HG02973 (cell line): ENCODE data around the gene RAPH1.
"Not testable (repeated sequence)": the region's sequence is repeated elsewhere in the genome, so short reads cannot be mapped to it uniquely, and the experiment has no call there.

ENCODE experiments used
- ATAC-seq: cut with Tn5 transposase; IDR thresholded peaks from one replicate; pipeline ENCODE4 v1.9.1; 2021; ENCODE audit warnings: moderate library complexity; ENCODE audit not compliant: unreplicated experiment

RAPH1 gene

DNA sequence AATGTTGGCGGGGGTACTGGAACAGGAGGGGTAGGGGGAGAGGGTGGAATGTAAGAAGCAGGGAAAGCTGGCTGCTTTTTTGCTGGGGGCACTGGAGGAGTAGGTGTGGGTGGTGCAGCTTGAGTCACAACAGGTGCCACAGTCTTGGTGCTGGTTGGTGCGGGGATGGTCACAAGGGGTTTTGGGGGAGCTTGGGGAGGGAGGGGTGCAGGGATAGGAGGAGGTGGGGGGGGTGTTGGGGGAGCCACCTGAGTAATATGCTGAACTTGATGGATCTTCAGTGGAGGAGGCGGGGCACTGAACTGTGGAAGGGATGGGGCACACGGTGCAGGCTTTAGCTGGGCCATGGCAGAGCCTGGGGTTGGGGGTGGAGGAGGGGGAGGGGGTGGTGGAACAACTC lies 94.4 kb downstream of the RAPH1 start:
- ATAC-seq: no peak

DNA sequence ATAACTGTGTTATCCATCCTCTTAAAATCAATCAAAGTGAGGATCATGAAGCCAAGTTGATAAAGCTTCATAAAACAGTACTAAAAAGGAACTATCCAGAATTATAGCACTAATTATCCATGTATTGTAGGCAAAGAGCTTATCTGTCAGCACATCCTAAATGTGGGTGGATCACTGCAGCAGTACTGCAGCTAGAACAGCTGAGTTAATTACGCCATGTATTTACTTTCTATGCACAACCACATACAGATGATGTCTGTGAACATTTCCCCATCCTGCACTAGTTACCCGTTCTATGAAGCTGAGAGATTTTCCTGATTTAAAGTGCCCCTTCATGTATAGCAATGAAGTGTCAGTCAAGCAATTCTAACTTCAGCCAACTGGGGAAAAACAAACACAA lies 96.6 kb downstream of the RAPH1 start:
- no peak for ATAC-seq

DNA sequence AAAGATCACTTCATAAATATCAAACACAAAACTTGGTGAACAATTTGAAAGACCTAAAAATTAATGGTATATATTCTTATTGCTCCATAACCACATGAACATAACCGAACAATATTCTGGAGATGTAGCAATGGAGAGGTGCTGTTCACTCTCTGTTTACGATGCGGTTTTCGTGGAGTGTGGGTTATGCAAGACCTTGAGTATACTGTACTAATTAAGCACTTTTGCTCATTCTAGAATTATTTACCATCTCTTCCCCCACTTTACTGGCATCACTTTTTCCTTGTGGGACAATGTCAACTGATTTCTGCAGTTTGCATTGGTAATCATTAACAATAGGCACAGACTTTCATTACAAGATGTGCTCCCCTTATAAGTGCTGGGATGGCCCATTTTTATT lies 97.6 kb downstream of the RAPH1 start:
- no peak for ATAC-seq

GRCh38 chr2:203436496-203436895 lies 98.6 kb downstream of the RAPH1 start:
- ATAC-seq: no peak

DNA sequence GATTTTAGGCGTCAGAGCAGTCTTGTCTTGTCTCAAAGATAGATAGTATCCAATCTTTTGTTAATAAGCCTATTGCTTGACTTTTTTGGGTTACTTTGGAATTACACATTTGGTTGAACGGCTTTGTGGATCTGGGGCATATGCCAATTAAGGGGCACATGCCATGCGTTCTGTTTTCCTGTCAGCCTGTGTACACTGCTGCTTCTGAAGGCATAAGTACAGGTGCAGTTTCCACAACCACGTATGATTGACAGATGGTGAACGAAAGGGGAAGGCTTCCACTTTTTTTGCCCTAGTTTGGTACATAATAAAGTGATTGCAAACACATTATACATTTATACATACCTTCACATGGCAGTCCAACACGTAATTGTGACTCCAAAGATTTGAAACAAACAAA lies 102.3 kb downstream of the RAPH1 start:
- no peak for ATAC-seq

- no peak for ATAC-seq
These were observed 103.5 kb downstream of the RAPH1 start for GRCh38 chr2:203431391-203432185.

GRCh38 chr2:203429643-203430042 lies 105.5 kb downstream of the RAPH1 start:
- not testable (repeated sequence) for ATAC-seq

DNA sequence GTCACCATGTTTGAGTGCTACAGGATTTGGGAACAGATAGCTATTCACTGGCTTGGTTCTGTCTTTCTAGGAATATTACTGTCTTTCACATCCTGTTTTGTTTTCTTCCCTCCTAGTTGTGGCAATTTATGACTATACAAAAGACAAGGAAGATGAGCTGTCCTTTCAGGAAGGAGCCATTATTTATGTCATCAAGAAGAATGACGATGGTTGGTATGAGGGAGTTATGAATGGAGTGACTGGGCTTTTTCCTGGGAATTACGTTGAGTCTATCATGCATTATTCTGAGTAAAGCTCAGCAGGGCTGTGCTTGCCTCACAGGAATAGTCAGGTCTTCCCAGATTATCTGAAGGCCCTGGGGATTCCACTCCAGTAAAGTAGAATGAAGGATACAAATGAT lies 108.0 kb downstream of the RAPH1 start:
- no peak for ATAC-seq

DNA sequence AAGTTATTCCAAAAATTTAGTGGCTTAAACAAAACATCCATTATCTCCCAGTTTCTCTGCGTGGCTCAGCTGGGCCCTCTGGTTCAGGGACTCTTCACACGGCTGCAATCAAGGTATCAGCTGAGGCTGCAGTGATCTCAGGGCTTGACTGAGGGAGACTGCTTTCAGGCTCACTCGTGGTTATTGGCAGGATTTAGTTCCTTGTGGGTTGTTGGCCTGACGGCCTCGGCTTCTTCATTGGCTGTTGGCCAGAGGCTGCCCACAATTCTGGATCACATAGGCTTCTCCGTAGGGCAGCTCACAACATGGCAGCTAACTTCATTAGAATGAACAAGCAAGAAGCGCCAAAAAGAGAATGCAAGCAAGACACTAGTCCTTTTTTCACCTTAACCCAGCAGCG lies 116.8 kb downstream of the RAPH1 start:
- ATAC-seq: no peak

DNA sequence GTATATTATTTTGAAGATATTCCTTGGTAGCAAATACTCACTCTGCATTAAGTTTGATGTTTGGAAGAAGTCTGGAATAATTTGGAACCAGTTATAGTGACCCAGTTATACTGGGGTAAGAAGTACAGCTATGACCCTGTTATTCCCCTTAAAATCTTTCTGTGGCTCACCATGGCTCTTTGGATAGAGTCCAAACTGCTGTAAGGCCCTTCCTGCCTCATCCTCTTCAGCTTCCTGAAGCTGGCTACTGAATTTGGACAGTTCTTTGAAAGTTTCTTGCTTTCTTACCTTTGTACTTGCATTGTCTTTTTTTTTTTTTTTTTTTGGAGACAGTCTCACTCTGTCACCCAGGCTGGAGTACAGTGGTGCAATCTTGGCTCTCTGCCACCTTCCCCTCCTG lies 121.3 kb downstream of the RAPH1 start:
- no peak for ATAC-seq

DNA sequence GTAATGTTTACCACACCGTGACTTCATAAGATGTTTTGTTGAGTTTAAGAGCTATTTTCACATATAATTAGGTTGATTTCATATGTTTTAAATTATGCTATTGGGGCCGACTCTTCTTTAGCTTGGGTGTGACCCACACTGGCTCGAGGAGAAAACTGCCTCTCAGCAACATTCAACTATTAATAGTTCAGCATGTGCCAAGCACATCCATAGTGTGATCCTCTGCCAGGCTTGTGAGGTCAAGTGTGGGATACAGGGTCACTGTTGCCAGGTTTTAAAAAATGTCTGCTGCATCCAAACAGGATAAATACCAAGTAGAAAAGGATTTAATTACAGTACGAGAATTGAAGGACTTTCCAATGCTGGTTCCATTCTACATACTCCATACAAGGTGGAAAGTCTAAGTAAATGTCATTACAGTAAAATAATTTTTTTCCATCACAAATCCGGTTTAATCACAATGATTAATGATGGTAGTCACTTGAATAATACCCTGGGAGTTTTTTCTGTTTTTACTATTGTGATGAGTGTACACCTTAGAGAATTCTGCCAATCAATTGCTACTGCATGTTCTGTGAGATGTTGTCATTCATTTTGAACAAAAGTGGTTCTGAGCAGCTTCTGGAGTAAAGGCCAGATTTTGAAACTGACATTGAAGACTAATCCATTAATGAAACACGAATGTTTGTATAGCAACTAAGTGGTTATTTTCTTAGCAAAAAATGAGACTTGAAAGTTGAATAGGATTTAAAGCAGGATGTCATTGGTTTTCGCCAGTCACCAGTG lies 122.4 kb downstream of the RAPH1 start:
- ATAC-seq: no peak

DNA sequence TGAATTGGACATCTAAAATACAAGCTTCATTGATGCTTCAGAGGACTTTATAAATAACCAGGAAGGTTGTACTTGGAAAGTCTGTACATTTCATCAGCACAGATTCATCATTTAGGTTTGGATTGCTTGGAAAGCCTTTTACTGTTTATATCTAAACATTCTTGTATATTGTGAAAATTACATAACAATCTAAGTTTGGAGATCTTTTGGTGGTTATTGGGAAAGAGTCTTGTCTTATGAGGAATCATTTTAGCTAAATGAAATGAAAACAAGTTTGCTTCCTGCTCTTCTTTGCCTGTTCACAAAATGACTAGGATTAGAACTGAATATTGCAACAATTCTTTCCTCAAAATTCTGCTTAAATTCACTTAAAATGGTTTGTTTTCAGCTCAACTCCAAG lies 127.6 kb downstream of the RAPH1 start:
- ATAC-seq: no peak

GRCh38 chr2:203404996-203405395 lies 130.1 kb downstream of the RAPH1 start:
- ATAC-seq: no peak

DNA sequence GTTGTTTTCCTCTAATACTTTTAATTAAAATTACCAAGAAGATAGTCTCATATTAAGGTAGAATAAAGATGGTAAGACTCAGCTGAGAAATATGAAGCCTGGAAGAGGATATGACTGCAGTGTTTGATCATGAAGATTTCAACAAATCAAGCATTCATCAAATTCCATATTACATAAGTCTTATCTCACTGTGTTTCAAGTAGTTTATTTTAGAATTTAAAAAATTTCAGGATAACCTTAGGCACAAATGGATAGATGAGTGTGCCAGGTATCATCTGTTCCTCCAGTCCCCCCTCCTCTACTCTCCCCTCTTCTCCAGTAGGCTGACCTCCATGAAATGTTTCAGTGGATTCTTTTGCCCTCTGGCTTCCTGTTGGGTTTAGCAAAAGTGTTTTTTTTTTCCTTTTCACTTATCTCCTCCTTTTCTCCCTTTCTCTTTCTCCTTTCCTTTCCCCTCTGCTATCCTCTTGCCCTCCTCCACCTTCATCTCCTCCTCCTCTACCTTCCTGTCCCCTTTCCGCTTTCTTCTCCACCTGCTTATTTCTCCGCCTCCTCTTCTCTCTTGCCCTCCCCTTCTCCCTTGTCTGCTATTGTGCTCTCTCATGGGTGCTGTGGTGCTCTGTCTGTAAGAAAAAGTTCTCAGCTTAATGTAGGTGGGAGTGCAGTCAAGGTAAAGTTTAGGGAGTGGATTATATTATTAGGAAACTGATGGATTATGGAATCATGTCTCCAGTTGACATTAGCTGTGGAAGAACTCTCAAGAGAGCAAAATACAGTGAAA lies 134.1 kb downstream of the RAPH1 start:
- no peak for ATAC-seq

GRCh38 chr2:203399031-203399430 lies 136.1 kb downstream of the RAPH1 start:
- ATAC-seq: no peak

DNA sequence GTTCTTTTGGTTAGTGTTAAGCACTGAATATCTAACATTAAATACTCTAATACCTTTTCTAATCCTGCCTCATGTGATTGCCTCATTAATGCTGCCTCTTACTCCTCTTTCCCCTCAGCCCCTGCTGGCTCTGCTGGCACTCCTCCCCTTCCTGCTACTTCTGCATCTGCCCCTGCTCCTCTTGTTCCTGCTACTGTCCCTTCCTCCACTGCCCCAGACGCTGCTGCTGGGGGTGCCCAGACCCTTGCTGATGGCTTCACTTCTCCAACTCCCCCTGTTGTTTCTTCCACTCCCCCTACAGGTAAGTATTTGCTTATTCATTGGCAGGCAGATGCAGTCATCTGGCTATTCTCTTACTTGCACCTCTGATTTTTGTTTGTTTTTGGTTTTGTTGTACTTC lies 138.4 kb downstream of the RAPH1 start:
- ATAC-seq: no peak

DNA sequence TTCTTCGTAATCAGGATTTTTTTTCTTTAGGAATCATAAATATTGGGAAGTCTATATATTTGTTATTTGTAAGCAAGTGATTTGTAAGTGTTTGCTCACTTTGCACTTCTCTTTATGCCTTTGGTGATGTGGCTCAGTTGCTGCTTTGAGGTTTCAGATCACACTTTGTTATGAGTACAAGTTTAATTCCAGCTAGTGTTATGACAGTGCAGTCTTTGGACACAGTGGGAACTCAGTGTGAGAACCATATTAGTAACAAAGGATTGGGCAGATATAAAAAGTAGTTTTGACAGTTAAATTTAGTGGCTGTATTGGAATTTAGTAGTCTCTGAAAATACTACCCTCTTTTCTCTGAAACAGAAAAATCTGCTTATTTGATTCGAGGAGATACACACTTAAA lies 139.2 kb downstream of the RAPH1 start:
- ATAC-seq: no peak

DNA sequence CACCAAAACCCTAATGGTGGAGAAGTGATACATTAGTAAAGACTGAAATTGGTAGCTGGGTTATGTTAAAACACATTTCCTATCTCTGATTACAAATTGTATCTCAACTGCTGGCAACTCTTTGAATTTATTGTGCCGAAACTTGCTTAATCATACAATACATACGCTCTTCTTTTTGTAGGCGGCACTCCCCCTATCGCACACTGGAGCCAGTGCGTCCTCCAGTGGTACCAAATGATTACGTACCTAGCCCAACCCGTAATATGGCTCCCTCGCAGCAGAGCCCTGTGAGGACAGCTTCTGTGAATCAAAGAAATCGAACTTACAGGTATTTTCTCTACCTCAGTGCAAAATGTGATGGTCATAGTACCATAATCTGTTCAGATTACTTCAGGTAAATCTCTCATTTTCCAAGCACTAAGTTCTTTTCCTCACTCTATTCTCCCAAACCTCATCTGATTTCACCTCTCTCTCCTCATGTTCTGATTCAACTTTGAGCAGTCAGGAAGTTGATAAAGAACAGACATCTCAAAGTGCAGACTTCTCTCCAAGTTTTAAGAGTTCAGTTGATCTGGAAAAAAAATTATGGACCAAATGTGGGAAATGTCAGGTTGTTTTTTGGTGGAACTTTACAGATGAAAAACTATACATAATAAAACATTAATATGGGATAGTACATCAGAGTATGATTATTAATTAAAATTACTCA lies 140.4 kb downstream of the RAPH1 start:
- ATAC-seq: no peak

DNA sequence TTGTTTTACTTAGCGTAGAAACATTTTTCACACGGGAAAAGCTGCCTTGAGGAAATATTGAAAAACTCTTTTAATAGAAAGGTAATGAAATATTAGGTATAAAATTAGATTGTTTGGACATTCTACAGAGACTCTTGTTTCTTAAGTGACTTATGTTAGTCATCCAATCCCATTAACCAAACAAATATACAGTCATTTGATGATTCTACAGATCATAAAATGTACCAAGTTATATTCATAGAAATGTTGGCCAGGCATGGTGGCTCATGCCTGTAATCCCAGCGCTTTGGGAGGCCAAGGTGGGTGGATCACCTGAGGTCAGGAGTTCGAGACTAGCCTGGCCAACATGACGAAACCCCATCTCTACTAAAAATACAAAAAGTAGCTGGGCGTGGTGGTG lies 146.9 kb downstream of the RAPH1 start:
- not testable (repeated sequence) for ATAC-seq

DNA sequence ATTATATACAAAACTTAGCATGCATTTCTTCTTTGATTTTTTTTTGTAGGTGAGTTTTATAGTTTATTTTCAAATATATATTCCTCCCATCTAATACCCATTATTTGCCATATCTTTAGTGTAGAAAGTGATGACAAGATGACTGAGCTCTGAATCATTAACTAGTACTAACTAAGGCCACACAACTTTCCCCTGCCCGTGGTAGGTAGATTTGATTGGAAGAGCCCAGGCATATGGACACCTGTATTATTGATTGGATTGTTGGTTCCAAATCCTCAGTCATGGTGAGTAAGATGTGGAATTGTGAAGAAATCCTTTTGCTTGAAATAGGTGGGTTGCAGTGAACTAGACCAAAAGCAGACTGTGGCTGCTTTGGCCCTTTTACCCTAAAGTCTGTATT lies 152.1 kb downstream of the RAPH1 start:
- no peak for ATAC-seq

DNA sequence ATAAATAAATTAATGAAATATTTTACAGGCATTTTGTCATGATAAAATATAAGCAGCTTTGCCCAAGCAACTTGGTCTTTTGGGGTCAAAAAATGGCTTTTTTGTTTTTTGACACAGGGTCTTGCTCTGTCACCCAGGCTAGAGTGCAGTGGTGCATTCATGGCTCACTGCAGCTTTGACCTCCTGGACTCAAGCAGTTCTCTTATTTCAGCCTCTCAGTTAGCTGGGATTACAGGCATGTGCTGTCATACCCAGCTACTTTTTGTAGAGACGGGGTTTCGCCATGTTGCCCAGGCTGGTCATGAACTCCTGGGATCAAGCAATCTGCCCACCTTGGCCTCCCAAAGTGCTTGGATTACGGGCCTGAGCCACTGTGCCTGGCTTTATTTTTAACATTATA lies 155.9 kb downstream of the RAPH1 start:
- ATAC-seq: no peak
